ENCODE measurements around the gene RTN4RL1. TPM values are rescaled to one million over a fixed set of nuclear protein-coding genes. Genes with fewer than 3 reads are reported as not detected.
"Not testable (repeated sequence)": the region's sequence is repeated elsewhere in the genome, so short reads cannot be mapped to it uniquely, and the experiment has no call there.

The RTN4RL1 gene
- polyA plus RNA-seq, 3 donors, result 1.6 to 8.7 (median 3.9) TPM

GRCh38 chr17:1899403-1900000 is 125.6 kb downstream of the RTN4RL1 start:
- 90 to 92% (median 91%) methylated on average over 8 of the region's 8 CpGs for WGBS, 3 donors

GRCh38 chr17:1898872-1899271 is 126.3 kb downstream of the RTN4RL1 start:
- no peak overlapping the region for H3K27ac ChIP-seq (ENCODE audit: low read depth, low read length)
- 91 to 92% (median 92%) methylated on average over 12 of the region's 12 CpGs for whole genome bisulfite sequencing, 3 donors

More at GRCh38 chr17:1899403-1900000, 125.6 kb downstream of the RTN4RL1 start:
- no peak overlapping the region for H3K27ac ChIP-seq (ENCODE audit: low read depth, low read length)

GRCh38 chr17:1898332-1898731 is 126.8 kb downstream of the RTN4RL1 start:
- WGBS, 3 donors, result 90 to 92% (median 91%) methylated on average over 17 of the region's 17 CpGs
- no peak overlapping the region for H3K27ac ChIP-seq (ENCODE audit: low read depth, low read length)

- 80 to 89% (median 81%) methylated on average over 18 of the region's 18 CpGs for whole genome bisulfite sequencing, 3 donors
These were observed 128.0 kb downstream of the RTN4RL1 start for GRCh38 chr17:1897105-1897656.

GRCh38 chr17:1896243-1897104 is 128.7 kb downstream of the RTN4RL1 start:
- H3K27ac ChIP-seq (ENCODE audit: low read depth, low read length), result no peak overlapping the region

More at GRCh38 chr17:1897105-1897656, 128.0 kb downstream of the RTN4RL1 start:
- H3K27ac ChIP-seq (ENCODE audit: low read depth, low read length), result no peak overlapping the region

GRCh38 chr17:1895479-1895878 is 129.7 kb downstream of the RTN4RL1 start:
- WGBS, 3 donors, result 96 to 97% (median 96%) methylated on average over 11 of the region's 11 CpGs
- not testable (repeated sequence) for H3K27ac ChIP-seq (ENCODE audit: low read depth, low read length)

More at GRCh38 chr17:1896243-1897104, 128.7 kb downstream of the RTN4RL1 start:
- 87 to 89% (median 88%) methylated on average over 25 of the region's 25 CpGs for WGBS, 3 donors

- H3K27ac ChIP-seq (ENCODE audit: low read depth, low read length), result no peak overlapping the region
- WGBS, 3 donors, result 94 to 95% (median 94%) methylated on average over 7 of the region's 7 CpGs
These were observed 130.3 kb downstream of the RTN4RL1 start for GRCh38 chr17:1894753-1895339.

- WGBS, 3 donors, result 81 to 82% (median 81%) methylated on average over 15 of the region's 15 CpGs
These were observed 134.2 kb downstream of the RTN4RL1 start for GRCh38 chr17:1890758-1891450.

GRCh38 chr17:1888741-1889140 is 136.4 kb downstream of the RTN4RL1 start:
- H3K27ac ChIP-seq (ENCODE audit: low read depth, low read length), result no peak overlapping the region
- WGBS, 3 donors, result 88 to 94% (median 93%) methylated on average over 14 of the region's 14 CpGs

More at GRCh38 chr17:1890758-1891450, 134.2 kb downstream of the RTN4RL1 start:
- no peak overlapping the region for H3K27ac ChIP-seq (ENCODE audit: low read depth, low read length)

Other genes with a start within 250 kb of the RTN4RL1 start
- 10 to 100 TPM in 1 of 3 donors, 1 to 10 TPM in 2; 4.8 to 12.8 (median 8.3) TPM for gene SMYD4, start 195.4 kb downstream of the RTN4RL1 start, polyA plus RNA-seq
- gene RPA1, start 195.3 kb downstream of the RTN4RL1 start, polyA plus RNA-seq, result 10 to 100 TPM; 17.1 to 25.8 (median 23.6) TPM
- gene DPH1, start 4.8 kb upstream of the RTN4RL1 start, polyA plus RNA-seq, result 10 to 100 TPM; 15.4 to 34.0 (median 31.1) TPM
- gene OVCA2, start 16.7 kb upstream of the RTN4RL1 start, polyA plus RNA-seq, result 10 to 100 TPM; 30.9 to 40.7 (median 38.7) TPM
- gene HIC1, start 29.8 kb upstream of the RTN4RL1 start, polyA plus RNA-seq, result 10 to 100 TPM in 2 of 3 donors, 1 to 10 TPM in 1; 1.6 to 23.3 (median 19.7) TPM

All from adipose tissue (tissue), 3 donors.